H9 (cell line): ENCODE results near the gene ZSCAN5A. TPM values are rescaled to one million over a fixed set of nuclear protein-coding genes. Genes with fewer than 3 reads are reported as not detected.

Experiments used
- DNase-seq: peaks from one replicate; pipeline ENCODE4 v3.0.0-alpha.2; 2017
- H2AFZ ChIP-seq: one replicate; pipeline ENCODE4 v1.6.1; 2013; ENCODE audit warnings: mild to moderate bottlenecking, low read length, control low read depth, moderate library complexity
- H2AK5ac ChIP-seq: 2 replicates; pipeline ENCODE4 v1.6.1; 2013; ENCODE audit warnings: low read length, control low read depth, mixed read lengths; ENCODE audit not compliant: insufficient read length
- H2BK120ac ChIP-seq: one replicate; pipeline ENCODE4 v1.6.1; 2013; ENCODE audit warnings: low read depth, mild to moderate bottlenecking, low read length, control low read depth, inconsistent platforms; ENCODE audit not compliant: poor library complexity, severe bottlenecking
- H2BK12ac ChIP-seq: 2 replicates; pipeline ENCODE4 v1.6.1; 2013; ENCODE audit warnings: low read length, control low read depth, mixed read lengths, low read depth; ENCODE audit not compliant: insufficient read length
- H2BK15ac ChIP-seq: 2 replicates; pipeline ENCODE4 v1.6.1; 2013; ENCODE audit warnings: low read depth, low read length, control low read depth
- H2BK20ac ChIP-seq: one replicate; pipeline ENCODE4 v1.6.1; 2013; ENCODE audit warnings: low read depth, mild to moderate bottlenecking, low read length, control low read depth, inconsistent platforms; ENCODE audit not compliant: poor library complexity, severe bottlenecking
- H2BK5ac ChIP-seq: 2 replicates; pipeline ENCODE4 v1.6.1; 2013; ENCODE audit warnings: low read length, control low read depth, mixed read lengths; ENCODE audit not compliant: insufficient read length
- H3K14ac ChIP-seq: 2 replicates; pipeline ENCODE4 v1.6.1; 2013; ENCODE audit warnings: low read length, control low read depth; ENCODE audit not compliant: insufficient read depth
- H3K18ac ChIP-seq: 2 replicates; pipeline ENCODE4 v1.6.1; 2013; ENCODE audit warnings: low read depth, mild to moderate bottlenecking, mixed read lengths, low read length, control low read depth; ENCODE audit not compliant: insufficient read length
- H3K23ac ChIP-seq: 2 replicates; pipeline ENCODE4 v1.6.1; 2013; ENCODE audit warnings: low read length, control low read depth, mixed read lengths, low read depth; ENCODE audit not compliant: insufficient read length
- H3K23me2 ChIP-seq: 2 replicates; pipeline ENCODE4 v1.6.1; 2013; ENCODE audit warnings: low read depth, mild to moderate bottlenecking, mixed read lengths, low read length, control low read depth; ENCODE audit not compliant: insufficient read length, poor library complexity, severe bottlenecking
- H3K27ac ChIP-seq: 2 replicates; pipeline ENCODE4 v1.5.1; 2013; ENCODE audit warnings: low read length, control low read depth, mixed read lengths, low read depth; ENCODE audit not compliant: insufficient read length
- H3K27me3 ChIP-seq: 2 replicates; pipeline ENCODE4 v1.6.1; 2013; ENCODE audit warnings: low read length, control low read depth, inconsistent platforms; ENCODE audit not compliant: insufficient read depth
- H3K4ac ChIP-seq: 2 replicates; pipeline ENCODE4 v1.6.1; 2013; ENCODE audit warnings: low read depth, mild to moderate bottlenecking, control low read depth, inconsistent platforms, low read length, moderate library complexity
- H3K4me1 ChIP-seq: 2 replicates; pipeline ENCODE4 v1.6.1; 2013; ENCODE audit warnings: low read length, control low read depth, inconsistent platforms; ENCODE audit not compliant: insufficient read depth
- H3K4me2 ChIP-seq: 2 replicates; pipeline ENCODE4 v1.6.1; 2013; ENCODE audit warnings: low read length, control low read depth, mixed read lengths; ENCODE audit not compliant: insufficient read length, insufficient read depth
- H3K56ac ChIP-seq: 2 replicates; pipeline ENCODE4 v1.6.1; 2013; ENCODE audit warnings: low read depth, mild to moderate bottlenecking, mixed read lengths, low read length, control low read depth; ENCODE audit not compliant: insufficient read length
- H3K79me1 ChIP-seq: 2 replicates; pipeline ENCODE4 v1.6.1; 2013; ENCODE audit warnings: low read depth, mild to moderate bottlenecking, moderate library complexity, low read length, control low read depth, inconsistent platforms; ENCODE audit not compliant: insufficient read depth, poor library complexity, severe bottlenecking
- H3K79me2 ChIP-seq: 2 replicates; pipeline ENCODE4 v1.6.1; 2013; ENCODE audit warnings: low read length, control low read depth, inconsistent platforms; ENCODE audit not compliant: insufficient read depth
- H3K9ac ChIP-seq: 2 replicates; pipeline ENCODE4 v1.6.1; 2013; ENCODE audit warnings: low read length, control low read depth, mixed read lengths; ENCODE audit not compliant: insufficient read length; ENCODE audit errors: extremely low read depth
- H3K9me3 ChIP-seq: one replicate; pipeline ENCODE4 v1.6.1; 2013; ENCODE audit warnings: low read depth, low read length, inconsistent platforms; ENCODE audit not compliant: control insufficient read depth
- H3T11ph ChIP-seq: one replicate; pipeline ENCODE4 v1.6.1; 2013; ENCODE audit warnings: mild to moderate bottlenecking, low read length, control low read depth, inconsistent platforms
- H4K20me1 ChIP-seq: one replicate; pipeline ENCODE4 v1.6.1; 2013; ENCODE audit not compliant: control insufficient read depth, insufficient read length, insufficient read depth
- H4K5ac ChIP-seq: 2 replicates; pipeline ENCODE4 v1.6.1; 2013; ENCODE audit warnings: low read depth, mild to moderate bottlenecking, mixed read lengths, low read length, control low read depth; ENCODE audit not compliant: insufficient read length
- H4K8ac ChIP-seq: replicated peaks from 2 replicates; pipeline ENCODE4 v1.6.1; 2013; ENCODE audit warnings: low read length, control low read depth, mixed read lengths, low read depth; ENCODE audit not compliant: insufficient read length
- H4K91ac ChIP-seq: 2 replicates; pipeline ENCODE4 v1.6.1; 2013; ENCODE audit warnings: low read depth, mild to moderate bottlenecking, moderate library complexity, mixed read lengths, low read length, control low read depth; ENCODE audit not compliant: insufficient read length
- H3K27ac Mint-ChIP-seq, 3 experiments: 2 replicates in 2 of 3; 3 replicates in 1 of 3; pipeline ENCODE4 v1.8.0; 2020 to 2021; ENCODE audit warnings: mixed read lengths in 3 of 3, mild to moderate bottlenecking in 1 of 3, moderate library complexity in 1 of 3
- H3K27me3 Mint-ChIP-seq: 2 replicates; pipeline ENCODE4 v1.8.0; 2021; ENCODE audit warnings: low read depth, mild to moderate bottlenecking, moderate library complexity, mixed read lengths
- H3K36me3 Mint-ChIP-seq, 3 experiments: 2 replicates in 2 of 3; 3 replicates in 1 of 3; pipeline ENCODE4 v1.8.0; 2020 to 2021; ENCODE audit warnings: low read depth in 3 of 3, mixed read lengths in 3 of 3; ENCODE audit not compliant: insufficient read depth in 1 of 3
- H3K4me1 Mint-ChIP-seq, 2 experiments: 2 replicates each; pipeline ENCODE4 v1.8.0; 2020; ENCODE audit warnings: mixed read lengths in 2 of 2
- H3K4me3 Mint-ChIP-seq, 2 experiments: 2 replicates in 1 of 2; 3 replicates in 1 of 2; pipeline ENCODE4 v1.8.0; 2020 to 2021; ENCODE audit warnings: mild to moderate bottlenecking in 2 of 2, mixed read lengths in 2 of 2, moderate library complexity in 1 of 2
- H3K9me3 Mint-ChIP-seq, 2 experiments: 2 replicates in 1 of 2; 3 replicates in 1 of 2; pipeline ENCODE4 v1.8.0; 2020; ENCODE audit warnings: mild to moderate bottlenecking in 2 of 2, mixed read lengths in 2 of 2, moderate library complexity in 1 of 2
- WGBS: extraction: QIAGEN DNeasy Blood & Tissue Kit; methylation state at CpG from one replicate; pipeline ENCODE4 v1.1.7; 2013; ENCODE audit warnings: missing lambda C conversion rate, low lambda C conversion rate, mixed read lengths; ENCODE audit not compliant: insufficient read length; ENCODE audit errors: extremely low coverage; 5-methylcytosine and 5-hydroxymethylcytosine counted together
- total RNA-seq: library from RNA; stranded (reverse); gene quantifications from 2 replicates; pipeline ENCODE4 v1.2.1, GENCODE V29; 2021
- TF ChIP-seq, protein P1 (sequence below): fragments of 200-600 bp; sonication (generic); conservative IDR thresholded peaks from 3 replicates; pipeline ENCODE4 v1.8.0; 2021; ENCODE audit warnings: antibody characterized with exemption, mild to moderate bottlenecking

ZSCAN5A gene
- total RNA-seq, 1 experiment from 2014 or later = 12.5 TPM

DNA sequence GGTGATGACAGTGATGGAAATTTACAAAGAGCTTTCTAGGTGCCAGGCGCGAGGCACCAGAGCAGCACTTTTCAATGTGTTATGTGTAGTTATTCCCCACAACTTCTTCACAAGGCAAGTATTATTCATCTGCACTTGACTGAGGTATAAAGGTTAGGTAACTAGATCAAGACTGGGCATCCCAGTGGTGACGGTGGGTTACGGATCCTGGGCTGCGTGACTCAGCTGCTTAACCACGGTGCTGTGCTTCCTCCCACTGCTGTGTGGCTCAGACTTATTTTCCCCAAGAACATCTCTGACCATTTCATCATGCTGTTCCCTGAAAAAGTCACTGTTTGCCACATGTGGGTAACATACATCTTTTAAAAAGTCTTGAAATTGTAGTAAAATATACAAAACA, 22.8 kb downstream of the ZSCAN5A start:
- H3K4ac ChIP-seq = no peak overlapping the region
- H2BK12ac ChIP-seq = no peak overlapping the region
- no peak overlapping the region for H2AK5ac ChIP-seq
- H3K27me3 ChIP-seq = no peaks in the 10 kb centered on the region
- H2BK5ac ChIP-seq = no peak overlapping the region
- peaks cover 9 to 19% (median 15%) of the 10 kb centered on the region in 3 experiments; a peak in 6 of 7 replicates for H3K36me3 Mint-ChIP-seq
- H2BK20ac ChIP-seq = no peak overlapping the region
- no peak overlapping the region for H2BK15ac ChIP-seq
- no peak overlapping the region for H3K23ac ChIP-seq
- H3K23me2 ChIP-seq = no peaks in the 10 kb centered on the region
- no peaks in the 10 kb centered on the region; the same call in 1 of the 2 replicates for H3K27me3 Mint-ChIP-seq
- no peak overlapping the region for H3K18ac ChIP-seq
- no peak overlapping the region for H4K8ac ChIP-seq
- TF ChIP-seq, protein P1, sequence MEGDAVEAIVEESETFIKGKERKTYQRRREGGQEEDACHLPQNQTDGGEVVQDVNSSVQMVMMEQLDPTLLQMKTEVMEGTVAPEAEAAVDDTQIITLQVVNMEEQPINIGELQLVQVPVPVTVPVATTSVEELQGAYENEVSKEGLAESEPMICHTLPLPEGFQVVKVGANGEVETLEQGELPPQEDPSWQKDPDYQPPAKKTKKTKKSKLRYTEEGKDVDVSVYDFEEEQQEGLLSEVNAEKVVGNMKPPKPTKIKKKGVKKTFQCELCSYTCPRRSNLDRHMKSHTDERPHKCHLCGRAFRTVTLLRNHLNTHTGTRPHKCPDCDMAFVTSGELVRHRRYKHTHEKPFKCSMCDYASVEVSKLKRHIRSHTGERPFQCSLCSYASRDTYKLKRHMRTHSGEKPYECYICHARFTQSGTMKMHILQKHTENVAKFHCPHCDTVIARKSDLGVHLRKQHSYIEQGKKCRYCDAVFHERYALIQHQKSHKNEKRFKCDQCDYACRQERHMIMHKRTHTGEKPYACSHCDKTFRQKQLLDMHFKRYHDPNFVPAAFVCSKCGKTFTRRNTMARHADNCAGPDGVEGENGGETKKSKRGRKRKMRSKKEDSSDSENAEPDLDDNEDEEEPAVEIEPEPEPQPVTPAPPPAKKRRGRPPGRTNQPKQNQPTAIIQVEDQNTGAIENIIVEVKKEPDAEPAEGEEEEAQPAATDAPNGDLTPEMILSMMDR = no peak
- no peak overlapping the region for H3K27ac Mint-ChIP-seq
- no peak overlapping the region for H3K4me3 Mint-ChIP-seq
- H2AFZ ChIP-seq = no peak overlapping the region
- H3K56ac ChIP-seq = no peak overlapping the region
- DNase-seq = no peak
- H3K9me3 Mint-ChIP-seq = peaks cover 0 to 61% of the 10 kb centered on the region in 2 experiments; a peak in 3 of 5 replicates
- no peak overlapping the region for H4K5ac ChIP-seq
- no peak overlapping the region for H3K14ac ChIP-seq
- H3K4me1 ChIP-seq = no peaks in the 10 kb centered on the region
- H3K27ac ChIP-seq = no peak overlapping the region
- no peaks in the 10 kb centered on the region for H4K20me1 ChIP-seq
- H3K4me2 ChIP-seq = no peak overlapping the region
- no peaks in the 10 kb centered on the region for H3K9me3 ChIP-seq
- no peak overlapping the region for H3T11ph ChIP-seq
- no peak overlapping the region for H2BK120ac ChIP-seq
- no peak overlapping the region for H4K91ac ChIP-seq
- no peaks in the 10 kb centered on the region for H3K79me2 ChIP-seq
- no peaks in the 10 kb centered on the region for H3K79me1 ChIP-seq
- peaks cover 0 to 3% of the 10 kb centered on the region in 2 experiments; a peak in 3 of 4 replicates for H3K4me1 Mint-ChIP-seq
- WGBS = no CpG with 5 or more reads among the region's 6 CpGs
- no peak overlapping the region for H3K9ac ChIP-seq
